Tibial artery (tissue), 4 donors: Measurements from ENCODE around the gene ATPAF2.

Experiments
- DNase-seq, 2 donors: peaks; one replicate each; pipeline ENCODE4 v3.0.0-alpha.2; 2019
- H3K27ac ChIP-seq, 2 donors: fragments of 200-600 bp; sonication (generic) in 1 of 2; 1 replicate in 1 of 2; 2 replicates in 1 of 2; pipeline ENCODE4 v1.5.1; 2018 to 2019; ENCODE audit warnings: mild to moderate bottlenecking in 1 of 2
- H3K27me3 ChIP-seq, 2 donors: fragments of 200-600 bp; sonication (generic) in 1 of 2; one replicate each; pipeline versions ENCODE4 v1.5.1 to v1.6.0; 2016 to 2019
- H3K36me3 ChIP-seq, 3 donors: fragments of 200-600 bp; sonication (generic) in 2 of 3; one replicate each; pipeline ENCODE4 v1.5.1; 2016 to 2019; ENCODE audit warnings: mild to moderate bottlenecking in 2 of 3
- H3K4me1 ChIP-seq, 4 donors: fragments of 200-600 bp; sonication (generic) in 2 of 4; 1 replicate in 3 of 4; 2 replicates in 1 of 4; pipeline ENCODE4 v1.5.1; 2016 to 2019
- H3K4me3 ChIP-seq, 2 donors: fragments of 200-600 bp; sonication (generic) in 1 of 2; 1 replicate in 1 of 2; 2 replicates in 1 of 2; pipeline ENCODE4 v1.5.1; 2018 to 2019; ENCODE audit warnings: mild to moderate bottlenecking in 2 of 2
- H3K9me3 ChIP-seq, 3 donors: fragments of 200-600 bp; sonication (generic) in 1 of 3; one replicate each; pipeline ENCODE4 v1.5.1; 2016 to 2019
- CTCF ChIP-seq, 2 experiments: fragments of 200-600 bp in 1 of 2; fragments of 450-650 bp in 1 of 2; IDR thresholded peaks; one replicate each; pipeline ENCODE4 v1.5.1; 2017 to 2019; ENCODE audit warnings: antibody characterized with exemption in 2 of 2, mild to moderate bottlenecking in 1 of 2, moderate library complexity in 1 of 2
- intact Hi-C: fragments of 100-400 bp; cut with DNase I; formaldehyde crosslinking; loops from one replicate; pipeline ENCODE4 v1.15.0; 2023; ENCODE audit warnings: low total_unique reads

The ATPAF2 gene

GRCh38 chr17:17989618-17990017 is 49.4 kb downstream of the ATPAF2 start:
- no peaks in the 10 kb centered on the region for H3K9me3 ChIP-seq

GRCh38 chr17:17989081-17989480 is 49.9 kb downstream of the ATPAF2 start:
- no peaks in the 10 kb centered on the region for H3K27me3 ChIP-seq
- H3K4me1 ChIP-seq: no peaks in the 10 kb centered on the region
- DNase-seq: no peak
- no peak overlapping the region for H3K4me3 ChIP-seq
- intact Hi-C loops: no loop called here
- H3K9me3 ChIP-seq: no peaks in the 10 kb centered on the region
- no peak overlapping the region for H3K27ac ChIP-seq
- peaks cover 0 to 63% (median 0%) of the 10 kb centered on the region in 3 donors for H3K36me3 ChIP-seq
- no peak for TF ChIP-seq CTCF (IDR thresholded peaks at IDR 0.05)

More at GRCh38 chr17:17989618-17990017, 49.4 kb downstream of the ATPAF2 start:
- no peak for DNase-seq
- no peak for TF ChIP-seq CTCF (IDR thresholded peaks at IDR 0.05)
- H3K4me1 ChIP-seq: no peaks in the 10 kb centered on the region
- no peak overlapping the region for H3K27ac ChIP-seq
- peaks cover 0 to 66% (median 0%) of the 10 kb centered on the region in 3 donors for H3K36me3 ChIP-seq
- no peaks in the 10 kb centered on the region for H3K27me3 ChIP-seq
- intact Hi-C loops: no loop called here
- no peak overlapping the region for H3K4me3 ChIP-seq

GRCh38 chr17:17988427-17988945 is 50.5 kb downstream of the ATPAF2 start:
- H3K27me3 ChIP-seq: no peaks in the 10 kb centered on the region
- no peak overlapping the region for H3K4me3 ChIP-seq
- H3K36me3 ChIP-seq: peaks cover 0 to 61% (median 0%) of the 10 kb centered on the region in 3 donors
- DNase-seq: no peak
- TF ChIP-seq CTCF (IDR thresholded peaks at IDR 0.05): no peak
- H3K9me3 ChIP-seq: no peaks in the 10 kb centered on the region
- intact Hi-C loops: no loop called here
- no peak overlapping the region for H3K27ac ChIP-seq
- no peaks in the 10 kb centered on the region for H3K4me1 ChIP-seq

- no peaks in the 10 kb centered on the region for H3K9me3 ChIP-seq
- no peak for TF ChIP-seq CTCF (IDR thresholded peaks at IDR 0.05)
- no peak for DNase-seq
Observed at GRCh38 chr17:17987901-17988300, 51.1 kb downstream of the ATPAF2 start.

GRCh38 chr17:17987187-17987896 is 51.6 kb downstream of the ATPAF2 start:
- intact Hi-C loops: no loop called here
- Histone ChIP-seq H3K4me3 (no peak overlapping the region), H3K9me3 (no peaks in the 10 kb centered on the region), H3K27me3 (no peaks in the 10 kb centered on the region), H3K36me3 (peaks cover 0 to 50% (median 0%) of the 10 kb centered on the region in 3 donors), H3K4me1 (no peaks in the 10 kb centered on the region), H3K27ac (no peak overlapping the region)
- no peak for TF ChIP-seq CTCF (IDR thresholded peaks at IDR 0.05)
- DNase-seq: no peak

More at GRCh38 chr17:17987901-17988300, 51.1 kb downstream of the ATPAF2 start:
- H3K36me3 ChIP-seq: peaks cover 0 to 56% (median 0%) of the 10 kb centered on the region in 3 donors
- no peak overlapping the region for H3K4me3 ChIP-seq
- intact Hi-C loops: no loop called here
- H3K27ac ChIP-seq: no peak overlapping the region
- H3K4me1 ChIP-seq: no peaks in the 10 kb centered on the region
- no peaks in the 10 kb centered on the region for H3K27me3 ChIP-seq
